GM12872 (cell line): Measurements from ENCODE around the gene ADCY6.

ENCODE experiments used
- TF ChIP-seq, protein P1 (sequence below): IDR thresholded peaks from 3 replicates; pipeline ENCODE4 v1.5.1; 2011; ENCODE audit warnings: low read depth, mild to moderate bottlenecking, low read length, moderate library complexity; ENCODE audit not compliant: insufficient read depth

ADCY6 gene

DNA sequence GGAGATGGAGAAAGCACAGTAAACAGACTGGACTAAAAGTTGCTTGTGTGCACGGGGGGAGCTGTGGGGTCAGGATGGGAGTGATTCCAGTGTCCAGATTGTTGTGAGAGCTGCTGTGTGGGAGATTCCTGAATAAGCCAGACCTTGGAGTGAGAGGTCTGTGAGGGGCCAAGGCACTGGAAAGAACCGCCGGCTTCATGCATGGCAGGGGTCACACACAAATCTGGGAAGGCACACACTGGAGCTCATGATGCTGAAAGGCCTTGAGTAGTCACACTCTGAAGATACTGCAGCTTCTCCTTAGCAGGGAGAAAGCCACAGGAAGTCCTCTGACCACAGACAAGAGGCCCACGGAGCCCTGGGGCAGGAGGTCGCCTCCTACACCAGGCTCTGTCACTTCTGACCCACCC lies 23.1 kb downstream of the ADCY6 start:
- TF ChIP-seq, protein P1, sequence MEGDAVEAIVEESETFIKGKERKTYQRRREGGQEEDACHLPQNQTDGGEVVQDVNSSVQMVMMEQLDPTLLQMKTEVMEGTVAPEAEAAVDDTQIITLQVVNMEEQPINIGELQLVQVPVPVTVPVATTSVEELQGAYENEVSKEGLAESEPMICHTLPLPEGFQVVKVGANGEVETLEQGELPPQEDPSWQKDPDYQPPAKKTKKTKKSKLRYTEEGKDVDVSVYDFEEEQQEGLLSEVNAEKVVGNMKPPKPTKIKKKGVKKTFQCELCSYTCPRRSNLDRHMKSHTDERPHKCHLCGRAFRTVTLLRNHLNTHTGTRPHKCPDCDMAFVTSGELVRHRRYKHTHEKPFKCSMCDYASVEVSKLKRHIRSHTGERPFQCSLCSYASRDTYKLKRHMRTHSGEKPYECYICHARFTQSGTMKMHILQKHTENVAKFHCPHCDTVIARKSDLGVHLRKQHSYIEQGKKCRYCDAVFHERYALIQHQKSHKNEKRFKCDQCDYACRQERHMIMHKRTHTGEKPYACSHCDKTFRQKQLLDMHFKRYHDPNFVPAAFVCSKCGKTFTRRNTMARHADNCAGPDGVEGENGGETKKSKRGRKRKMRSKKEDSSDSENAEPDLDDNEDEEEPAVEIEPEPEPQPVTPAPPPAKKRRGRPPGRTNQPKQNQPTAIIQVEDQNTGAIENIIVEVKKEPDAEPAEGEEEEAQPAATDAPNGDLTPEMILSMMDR: no peak

DNA sequence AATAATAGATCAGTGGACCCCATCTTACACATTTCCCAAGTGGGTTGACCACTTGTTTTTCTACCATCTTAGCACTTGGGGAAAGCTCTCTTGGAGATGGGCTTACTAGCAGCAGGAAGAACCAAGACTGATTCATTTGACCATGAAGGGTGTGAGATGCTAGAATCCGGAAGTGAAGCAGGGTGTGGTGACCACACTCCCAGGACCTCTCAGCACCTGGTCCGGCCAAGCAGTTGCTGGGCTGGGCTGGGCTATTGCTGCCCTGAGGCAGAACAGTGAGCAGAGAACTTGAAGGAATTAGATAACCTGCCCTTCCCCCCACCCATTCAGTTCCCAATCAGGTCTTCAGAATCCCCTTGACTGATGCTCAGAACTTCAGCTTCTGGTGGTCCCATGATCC lies 24.4 kb downstream of the ADCY6 start:
- TF ChIP-seq, protein P1: no peak

GRCh38 chr12:48758737-48759136 lies 30.2 kb downstream of the ADCY6 start:
- TF ChIP-seq, protein P1: no peak

DNA sequence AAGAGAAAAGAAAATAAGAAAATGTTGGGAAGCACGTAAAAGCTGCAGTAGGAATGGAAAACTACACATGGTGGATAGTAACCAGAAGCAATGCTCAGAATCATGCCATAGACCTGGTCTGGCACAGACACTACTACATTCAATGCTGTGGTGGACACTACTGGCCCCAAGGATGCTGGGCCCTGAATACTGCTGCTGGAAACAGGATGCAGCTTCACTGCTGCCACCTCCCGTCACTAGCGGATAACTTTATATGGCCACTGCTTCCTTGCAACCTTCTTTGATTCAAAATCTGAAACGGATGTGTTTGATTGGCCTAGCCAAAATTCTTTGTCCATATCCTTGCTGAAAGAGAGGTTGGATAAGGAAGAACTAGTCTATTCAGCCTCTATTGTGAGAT lies 30.7 kb downstream of the ADCY6 start:
- TF ChIP-seq, protein P1: 0 out of 3 replicates have a peak, but pooled peaks have one; percentile 2

DNA sequence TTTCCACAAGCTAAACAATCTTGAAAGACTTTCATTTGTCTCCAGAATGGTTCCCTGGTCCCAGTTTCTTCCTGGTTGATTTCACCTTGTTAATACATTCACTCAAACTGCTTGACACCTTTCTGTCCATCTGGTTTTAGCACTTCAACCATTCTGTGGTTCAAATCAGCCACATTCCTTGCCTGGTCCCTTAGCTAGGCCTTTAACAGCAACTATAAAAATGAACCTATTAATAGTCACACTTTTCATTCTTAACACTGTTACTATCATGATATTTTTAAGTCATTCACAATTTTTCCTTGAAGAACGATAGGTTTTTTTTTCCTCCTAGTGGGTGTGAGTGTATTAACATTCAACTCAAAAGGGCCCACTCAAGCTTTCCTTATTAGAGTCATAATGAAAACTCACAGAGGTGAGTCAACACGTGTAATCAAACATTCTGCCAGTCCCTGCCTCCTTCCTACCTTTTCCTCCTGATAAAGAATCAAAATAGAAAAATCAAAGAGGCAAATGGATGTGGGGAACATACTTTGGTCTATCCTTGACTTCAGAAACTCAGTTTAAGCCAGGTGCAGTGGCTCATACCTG lies 38.0 kb downstream of the ADCY6 start:
- TF ChIP-seq, protein P1: no peak

DNA sequence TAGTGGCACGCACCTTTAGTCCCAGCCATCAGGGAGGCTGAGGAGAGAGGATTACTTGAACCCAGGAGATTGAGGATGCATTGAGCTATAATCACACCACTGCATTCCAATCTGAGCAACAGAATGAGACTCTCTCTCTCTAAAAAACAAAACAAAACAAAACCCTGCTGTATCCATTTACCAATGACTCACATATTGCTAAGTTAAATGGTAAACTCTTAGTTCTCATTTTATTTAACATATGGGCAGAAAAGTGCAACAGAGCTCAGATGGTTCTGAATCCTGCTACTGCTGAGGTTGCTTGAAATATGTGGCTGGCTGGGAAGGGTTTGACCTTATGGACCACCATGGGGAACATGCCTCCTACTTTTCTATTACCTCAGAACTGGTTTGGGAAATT lies 38.7 kb downstream of the ADCY6 start:
- TF ChIP-seq, protein P1: no peak

DNA sequence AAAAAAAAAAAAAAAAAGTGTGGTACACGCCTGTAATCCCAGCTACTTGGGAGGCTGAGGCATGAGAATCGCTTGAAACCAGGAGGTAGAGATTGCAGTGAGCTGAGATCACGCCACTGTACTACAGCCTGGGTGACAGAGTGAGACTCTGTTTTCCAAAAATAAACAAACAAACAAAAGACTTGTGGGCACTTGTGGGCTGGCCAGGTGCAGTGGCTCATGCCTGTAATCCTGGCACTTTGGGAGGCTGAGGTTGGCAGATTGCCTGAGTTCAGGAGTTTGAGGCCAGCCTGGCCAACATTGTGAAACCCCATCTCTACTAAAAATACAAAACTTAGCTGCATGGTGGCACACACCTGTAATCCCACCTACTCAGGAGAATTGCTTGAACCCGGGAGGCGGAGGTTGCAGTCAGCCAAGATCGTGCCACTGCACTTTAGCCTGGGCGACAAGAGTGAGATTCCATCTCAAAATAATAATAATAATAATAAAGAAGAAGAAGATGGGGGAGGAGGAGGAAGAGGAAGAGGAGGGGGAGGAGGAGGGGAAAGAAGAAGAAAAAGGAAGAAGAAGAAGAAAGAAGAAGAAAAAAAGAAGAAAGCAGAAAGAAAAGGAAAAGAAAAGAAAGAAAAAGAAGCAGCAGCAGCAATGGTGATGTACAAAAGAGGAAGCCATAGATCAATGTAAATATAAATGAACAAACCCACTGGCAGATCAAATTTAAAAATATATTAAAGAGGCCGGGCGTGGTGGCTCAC lies 44.5 kb downstream of the ADCY6 start:
- TF ChIP-seq, protein P1: no peak
